ENCODE measurements around the gene SCN8A. TPM values are rescaled to one million over a fixed set of nuclear protein-coding genes. Genes with fewer than 3 reads are reported as not detected.
"Not testable (repeated sequence)": the region's sequence is repeated elsewhere in the genome, so short reads cannot be mapped to it uniquely, and the experiment has no call there.

The SCN8A gene
- polyA plus RNA-seq (2011; rRNA removed) (9.6 and 12.5 TPM in 2 replicates), polyA minus RNA-seq (2011; rRNA and poly(A)+ RNA removed) (52.4 and 59.4 TPM in 2 replicates)

- DNase-seq (ENCODE audit: low read depth, low spot score), result no peak
- Histone ChIP-seq H3K27ac (ENCODE audit: low read depth, low read length) (peak within 1 kb of the TSS; percentile 68), H3K4me3 (ENCODE audit: low read depth, low read length) (peak within 1 kb of the TSS; percentile 86), H3K9me3 (ENCODE audit: control insufficient read depth, insufficient read depth, low read length) (no peaks in the 10 kb centered on the region; the same call in 1 of the 2 replicates), H3K27me3 (ENCODE audit: control insufficient read depth, insufficient read depth, low read length) (no peaks in the 10 kb centered on the region)
- ChIA-PET CTCF (no interaction called here), POLR2A (no interaction called here)
- TF ChIP-seq CTCF (IDR thresholded peaks at IDR 0.05; ENCODE audit: low read depth, low read length), result no peak
These were observed at the start of gene SCN8A for GRCh38 chr12:51591016-51591901. Gene SCN8A, plus strand, starts transcription at chr12:51591233. Its CDS starts 71,585 bp downstream, at chr12:51662818.

GRCh38 chr12:51546097-51546496 is 44.9 kb upstream of the SCN8A start:
- no peak for TF ChIP-seq CTCF (IDR thresholded peaks at IDR 0.05; ENCODE audit: low read depth, low read length)
- POLR2A ChIA-PET, result no interaction called here
- H3K9me3 ChIP-seq (ENCODE audit: control insufficient read depth, insufficient read depth, low read length), result no peaks in the 10 kb centered on the region
- no peak overlapping the region for H3K4me3 ChIP-seq (ENCODE audit: low read depth, low read length)
- no peak overlapping the region for H3K27ac ChIP-seq (ENCODE audit: low read depth, low read length)
- peaks cover 3% of the 10 kb centered on the region for H3K27me3 ChIP-seq (ENCODE audit: control insufficient read depth, insufficient read depth, low read length)
- CTCF ChIA-PET, result interaction anchor here (0.6 kb wide), 1 partner anchor 329 kb away, joined by 3 read pairs; no protein-coding TSS in a partner anchor
- DNase-seq (ENCODE audit: low read depth, low spot score), result no peak

- DNase-seq (ENCODE audit: low read depth, low spot score), result no peak
- Histone ChIP-seq H3K4me3 (ENCODE audit: low read depth, low read length) (no peak overlapping the region), H3K9me3 (ENCODE audit: control insufficient read depth, insufficient read depth, low read length) (no peaks in the 10 kb centered on the region), H3K27ac (ENCODE audit: low read depth, low read length) (no peak overlapping the region), H3K27me3 (ENCODE audit: control insufficient read depth, insufficient read depth, low read length) (peaks cover 3% of the 10 kb centered on the region)
- TF ChIP-seq CTCF (IDR thresholded peaks at IDR 0.05; ENCODE audit: low read depth, low read length), result no peak
- ChIA-PET CTCF (no interaction called here), POLR2A (no interaction called here)
These were observed 43.4 kb upstream of the SCN8A start for GRCh38 chr12:51547606-51548005.

- H3K27me3 ChIP-seq (ENCODE audit: control insufficient read depth, insufficient read depth, low read length), result peaks cover 3% of the 10 kb centered on the region
- H3K4me3 ChIP-seq (ENCODE audit: low read depth, low read length), result no peak overlapping the region
- no peak for TF ChIP-seq CTCF (IDR thresholded peaks at IDR 0.05; ENCODE audit: low read depth, low read length)
- no peaks in the 10 kb centered on the region for H3K9me3 ChIP-seq (ENCODE audit: control insufficient read depth, insufficient read depth, low read length)
- CTCF ChIA-PET, result no interaction called here
- no peak overlapping the region for H3K27ac ChIP-seq (ENCODE audit: low read depth, low read length)
- POLR2A ChIA-PET, result no interaction called here
- no peak for DNase-seq (ENCODE audit: low read depth, low spot score)
These were observed 42.8 kb upstream of the SCN8A start for GRCh38 chr12:51548241-51548640.

GRCh38 chr12:51549637-51550036 is 41.4 kb upstream of the SCN8A start:
- Histone ChIP-seq H3K27me3 (ENCODE audit: control insufficient read depth, insufficient read depth, low read length) (peaks cover 9% of the 10 kb centered on the region), H3K27ac (ENCODE audit: low read depth, low read length) (no peak overlapping the region), H3K4me3 (ENCODE audit: low read depth, low read length) (no peak overlapping the region), H3K9me3 (ENCODE audit: control insufficient read depth, insufficient read depth, low read length) (peaks cover 2% of the 10 kb centered on the region; the same call in 1 of the 2 replicates)
- CTCF ChIA-PET, result interaction anchor here (0.8 to 1.0 kb wide), 2 partner anchors 17 to 125 kb away, joined by 3 read pairs; partner anchors contain the start of gene SLC4A8
- DNase-seq (ENCODE audit: low read depth, low spot score), result no peak
- no peak for TF ChIP-seq CTCF (IDR thresholded peaks at IDR 0.05; ENCODE audit: low read depth, low read length)
- POLR2A ChIA-PET, result no interaction called here

GRCh38 chr12:51568271-51569032 is 22.6 kb upstream of the SCN8A start:
- POLR2A ChIA-PET; H3K27ac ChIP-seq (ENCODE audit: low read depth, low read length); H3K27me3 ChIP-seq (ENCODE audit: control insufficient read depth, insufficient read depth, low read length); DNase-seq (ENCODE audit: low read depth, low spot score); H3K4me3 ChIP-seq (ENCODE audit: low read depth, low read length); CTCF ChIA-PET; H3K9me3 ChIP-seq (ENCODE audit: control insufficient read depth, insufficient read depth, low read length): not testable (repeated sequence)
